Activated naive CD8-positive, alpha-beta T cell treated with anti-CD3 and anti-CD28 coated beads, Interleukin-2, amount 50 U/mL, for 24 hours (primary cell): ENCODE measurements around the gene VAC14.

ENCODE experiments used
- ATAC-seq: fragments of 150-1000 bp; cut with Tn5 transposase; one replicate; pipeline ENCODE4 v1.10.0; 2021
- DNase-seq: peaks from one replicate; pipeline ENCODE4 v3.0.0; 2021
- H3K27ac Mint-ChIP-seq: one replicate; pipeline ENCODE4 v1.8.0; 2021; ENCODE audit warnings: mild to moderate bottlenecking, mixed read lengths
- H3K27me3 Mint-ChIP-seq: one replicate; pipeline ENCODE4 v1.8.0; 2021; ENCODE audit warnings: mixed read lengths
- H3K36me3 Mint-ChIP-seq: one replicate; pipeline ENCODE4 v1.8.0; 2021; ENCODE audit warnings: low read depth, mixed read lengths
- H3K4me1 Mint-ChIP-seq: one replicate; pipeline ENCODE4 v1.8.0; 2021; ENCODE audit warnings: mixed read lengths
- H3K4me3 Mint-ChIP-seq: one replicate; pipeline ENCODE4 v1.8.0; 2021; ENCODE audit warnings: mild to moderate bottlenecking, moderate library complexity, mixed read lengths
- H3K9me3 Mint-ChIP-seq: one replicate; pipeline ENCODE4 v1.8.0; 2021; ENCODE audit warnings: mixed read lengths

Gene VAC14

DNA sequence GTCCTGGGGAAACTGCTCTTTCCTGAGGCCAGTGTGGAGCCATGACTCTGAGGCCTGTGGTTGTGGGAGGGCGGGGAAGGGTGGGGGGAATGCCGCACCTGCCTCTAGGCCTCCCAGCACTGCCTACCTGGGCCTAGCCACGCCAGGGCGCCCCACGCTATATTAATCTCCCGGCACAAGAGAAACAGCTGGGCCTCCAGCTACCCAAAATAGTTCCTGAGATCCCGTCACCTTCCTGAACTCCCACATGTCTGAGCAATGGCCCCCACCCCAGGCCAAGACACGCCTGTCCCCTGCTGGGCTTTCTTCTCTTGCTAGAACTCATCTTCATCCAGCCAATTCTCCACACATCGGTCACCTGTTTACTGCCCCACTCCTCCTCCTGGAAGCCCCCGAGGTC is 102.1 kb downstream of the VAC14 start:
- H3K36me3 Mint-ChIP-seq: peaks cover 7% of the 10 kb centered on the region

DNA sequence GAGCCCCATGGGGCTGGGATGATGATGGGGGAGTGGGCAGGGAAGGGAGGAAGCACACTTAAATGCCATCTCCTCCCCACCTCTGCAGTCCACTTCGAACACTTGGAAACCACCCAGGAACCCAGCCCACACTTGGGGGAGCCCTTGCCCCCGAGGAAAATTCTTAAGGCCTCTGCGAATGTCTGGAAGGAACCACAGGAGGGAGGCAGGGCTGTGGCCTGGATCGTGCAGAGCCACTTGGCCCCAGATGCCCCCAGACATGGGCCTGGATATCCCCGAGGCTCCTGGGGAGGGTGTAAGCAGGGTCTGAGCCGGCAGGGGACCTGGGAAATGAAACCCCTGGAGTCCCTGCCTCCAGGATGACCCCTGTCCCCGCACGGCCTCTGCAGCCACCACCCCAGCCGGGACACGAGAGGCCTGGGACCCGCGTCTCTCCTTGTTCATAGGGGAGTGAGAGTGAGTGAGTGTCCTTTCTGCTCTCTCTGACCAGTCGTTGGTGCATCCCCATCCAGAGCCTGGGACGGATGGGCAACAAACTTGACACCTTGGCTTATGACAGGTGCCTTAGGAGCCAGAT is 103.3 kb downstream of the VAC14 start:
- Mint-ChIP-seq H3K27me3 (no peaks in the 10 kb centered on the region), H3K9me3 (no peaks in the 10 kb centered on the region), H3K27ac (no peak overlapping the region), H3K4me3 (no peak overlapping the region), H3K36me3 (peaks cover 7% of the 10 kb centered on the region), H3K4me1 (peaks cover 29% of the 10 kb centered on the region)
- ATAC-seq: no peak
- DNase-seq: no peak

More for the DNA sequence above, 102.1 kb downstream of the VAC14 start:
- DNase-seq (no peak), ATAC-seq (no peak)
- peaks cover 26% of the 10 kb centered on the region for H3K4me1 Mint-ChIP-seq
- no peaks in the 10 kb centered on the region for H3K9me3 Mint-ChIP-seq
- H3K27ac Mint-ChIP-seq: no peak overlapping the region
- no peak overlapping the region for H3K4me3 Mint-ChIP-seq
- no peaks in the 10 kb centered on the region for H3K27me3 Mint-ChIP-seq

DNA sequence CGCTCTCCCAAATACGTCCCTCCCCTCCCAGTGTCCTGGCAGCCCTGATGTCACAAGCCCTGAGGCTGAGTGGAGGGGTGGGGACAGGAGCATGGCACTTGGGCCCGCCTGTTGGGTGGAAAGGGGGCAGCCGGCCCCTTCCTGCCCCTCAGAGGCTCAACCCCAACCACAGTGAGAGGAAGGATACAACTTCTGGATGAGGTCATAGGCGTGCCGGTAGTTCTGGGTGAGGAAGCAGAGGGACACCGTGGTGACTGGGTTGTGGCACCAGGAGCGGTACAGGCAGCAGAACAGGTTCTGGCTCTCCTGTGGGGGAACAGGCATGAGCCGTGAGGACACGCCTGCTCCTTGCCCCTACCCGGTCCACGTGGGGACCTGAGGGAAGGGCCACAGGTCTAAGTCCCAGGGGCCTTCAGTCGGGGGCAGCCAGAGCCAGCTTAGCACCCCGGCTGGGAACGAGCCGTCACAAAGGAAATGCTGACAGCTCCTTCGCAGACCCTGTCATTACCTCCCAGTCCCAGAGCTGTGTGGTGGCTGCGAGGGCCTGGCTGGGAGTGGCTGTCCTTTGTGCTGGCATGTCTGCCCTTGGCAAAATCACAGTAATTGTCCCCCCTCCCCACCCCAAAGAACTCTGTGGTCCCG is 103.9 kb downstream of the VAC14 start:
- Mint-ChIP-seq H3K4me3 (no peak overlapping the region), H3K27ac (peak overlapping the region; percentile 49), H3K36me3 (peaks cover 7% of the 10 kb centered on the region), H3K9me3 (no peaks in the 10 kb centered on the region), H3K4me1 (peaks cover 29% of the 10 kb centered on the region), H3K27me3 (no peaks in the 10 kb centered on the region)
- peak; percentile 45 for DNase-seq
- ATAC-seq: peak; percentile 85

DNA sequence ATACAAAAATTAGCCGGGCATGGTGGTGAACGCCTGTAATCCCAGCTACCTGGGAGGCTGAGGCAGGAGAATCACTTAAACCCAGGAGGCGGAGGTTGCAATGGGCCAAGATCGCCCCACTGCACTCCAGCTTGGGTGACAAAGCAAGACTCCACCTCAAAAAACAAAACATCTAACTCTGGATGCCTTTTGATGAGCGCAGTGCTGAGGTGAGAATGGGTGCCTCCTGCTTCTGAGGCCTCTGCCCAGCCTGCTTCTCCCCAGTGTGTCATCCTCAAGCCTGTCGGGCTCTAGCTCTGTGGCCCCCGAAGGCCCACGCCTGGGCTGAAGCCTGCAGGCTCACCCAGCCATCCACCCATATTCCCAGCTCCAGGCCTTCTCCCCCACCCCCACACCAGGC is 104.6 kb downstream of the VAC14 start:
- H3K27ac Mint-ChIP-seq: no peak overlapping the region
- no peaks in the 10 kb centered on the region for H3K9me3 Mint-ChIP-seq
- DNase-seq: no peak
- ATAC-seq: no peak
- peaks cover 29% of the 10 kb centered on the region for H3K4me1 Mint-ChIP-seq
- H3K27me3 Mint-ChIP-seq: no peaks in the 10 kb centered on the region
- H3K4me3 Mint-ChIP-seq: no peak overlapping the region
- peaks cover 7% of the 10 kb centered on the region for H3K36me3 Mint-ChIP-seq

DNA sequence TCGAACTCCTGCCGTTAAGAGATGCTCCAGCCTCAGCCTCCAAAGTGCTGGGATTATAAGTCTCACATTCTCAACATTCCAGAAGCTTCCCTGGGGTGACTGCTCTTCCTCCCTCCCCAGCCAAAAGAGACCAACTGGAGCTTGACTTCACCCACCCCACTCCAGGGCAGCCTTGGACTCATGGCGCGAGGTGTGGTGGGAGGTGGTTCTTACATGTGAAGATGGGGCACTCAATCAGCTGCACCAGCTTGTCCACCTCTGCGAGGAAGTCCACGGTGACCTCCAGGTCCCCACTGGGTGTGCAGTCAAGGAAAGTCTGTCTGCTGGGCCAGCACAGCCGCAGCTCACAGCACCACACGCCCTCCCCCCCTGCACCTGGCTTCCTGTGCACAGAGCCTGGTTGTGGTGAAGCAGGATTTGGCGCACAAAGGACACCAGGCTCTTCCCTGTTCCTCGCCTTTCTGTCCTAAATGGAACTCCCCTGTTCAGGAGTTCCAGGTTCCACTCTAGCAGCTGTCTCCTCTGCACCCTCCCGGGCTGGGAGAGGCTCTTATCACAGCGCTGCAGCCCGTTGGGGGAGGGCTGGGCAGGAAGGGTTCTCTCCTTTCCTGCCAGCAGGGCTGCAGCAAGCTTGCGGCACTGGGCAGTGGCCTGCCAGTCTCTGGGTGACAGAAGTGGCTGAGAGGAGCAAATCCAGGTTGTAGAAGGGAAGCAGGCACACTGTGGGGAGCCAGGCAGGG is 105.5 kb downstream of the VAC14 start:
- H3K4me1 Mint-ChIP-seq: peaks cover 29% of the 10 kb centered on the region
- H3K4me3 Mint-ChIP-seq: no peak overlapping the region
- DNase-seq (no peak), ATAC-seq (no peak)
- no peaks in the 10 kb centered on the region for H3K9me3 Mint-ChIP-seq
- peaks cover 7% of the 10 kb centered on the region for H3K36me3 Mint-ChIP-seq
- H3K27ac Mint-ChIP-seq: no peak overlapping the region
- no peaks in the 10 kb centered on the region for H3K27me3 Mint-ChIP-seq

DNA sequence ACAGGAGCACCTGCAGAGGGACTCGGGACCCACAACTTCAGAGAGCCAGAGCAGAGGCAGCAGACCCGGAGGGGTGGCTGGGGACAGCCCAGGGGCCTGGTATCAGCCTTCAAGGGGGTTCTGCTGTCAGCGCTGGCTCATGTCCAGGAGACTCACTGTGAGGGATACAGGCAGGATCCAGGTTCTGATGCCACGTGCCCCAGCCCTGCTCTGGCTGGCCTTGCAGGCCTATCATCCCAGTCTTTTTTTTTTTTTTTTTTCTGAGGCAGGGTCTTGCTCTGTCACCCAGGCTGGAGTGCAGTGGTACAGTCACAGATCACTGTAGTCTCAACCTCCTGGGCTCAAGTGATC is 106.1 kb downstream of the VAC14 start:
- no peak overlapping the region for H3K4me3 Mint-ChIP-seq
- no peak for ATAC-seq
- H3K4me1 Mint-ChIP-seq: peaks cover 29% of the 10 kb centered on the region
- no peak for DNase-seq
- no peak overlapping the region for H3K27ac Mint-ChIP-seq
- no peaks in the 10 kb centered on the region for H3K9me3 Mint-ChIP-seq
- no peaks in the 10 kb centered on the region for H3K27me3 Mint-ChIP-seq
- peaks cover 7% of the 10 kb centered on the region for H3K36me3 Mint-ChIP-seq

DNA sequence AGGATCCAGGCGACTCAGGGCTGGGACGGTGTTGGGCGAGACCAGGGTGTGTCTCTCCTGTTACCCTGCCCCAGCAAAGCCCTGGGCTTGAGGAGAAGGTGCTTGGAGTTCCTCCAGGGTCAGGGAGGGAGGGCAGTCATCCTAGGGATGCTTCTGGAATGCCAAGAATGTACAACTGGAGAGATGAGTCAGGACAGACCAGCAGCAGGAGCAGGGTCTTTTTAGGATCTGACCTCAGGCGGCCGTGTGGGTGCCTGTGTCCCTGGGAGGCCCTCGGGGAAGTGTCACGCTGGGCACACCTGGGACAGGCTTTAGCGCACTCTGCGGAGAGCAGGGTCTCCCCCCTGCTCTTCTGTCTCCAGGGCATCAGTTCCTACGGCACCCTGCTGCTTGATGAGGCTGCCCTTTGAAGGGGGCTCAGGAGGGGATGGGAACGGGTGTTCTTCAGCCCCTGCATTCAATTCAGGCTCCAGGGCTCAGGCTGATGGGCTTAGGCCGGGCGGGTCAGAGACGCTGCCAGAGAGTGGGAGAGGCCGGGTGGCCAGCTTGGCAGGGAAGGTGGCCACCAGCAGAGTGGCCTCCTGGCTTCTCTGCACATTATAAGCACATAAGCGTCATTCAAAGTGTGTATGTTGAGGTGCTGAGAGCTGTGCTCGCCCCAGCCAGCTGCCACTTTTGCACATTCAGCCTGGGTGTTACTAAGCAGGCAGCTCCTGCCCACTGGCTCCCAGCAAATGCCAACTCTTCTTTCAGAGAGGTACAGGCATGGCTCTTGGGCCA is 106.7 kb downstream of the VAC14 start:
- ATAC-seq: no peak
- H3K4me1 Mint-ChIP-seq: peaks cover 29% of the 10 kb centered on the region
- peaks cover 7% of the 10 kb centered on the region for H3K36me3 Mint-ChIP-seq
- no peak for DNase-seq
- no peaks in the 10 kb centered on the region for H3K9me3 Mint-ChIP-seq
- no peak overlapping the region for H3K4me3 Mint-ChIP-seq
- no peak overlapping the region for H3K27ac Mint-ChIP-seq
- H3K27me3 Mint-ChIP-seq: no peaks in the 10 kb centered on the region

DNA sequence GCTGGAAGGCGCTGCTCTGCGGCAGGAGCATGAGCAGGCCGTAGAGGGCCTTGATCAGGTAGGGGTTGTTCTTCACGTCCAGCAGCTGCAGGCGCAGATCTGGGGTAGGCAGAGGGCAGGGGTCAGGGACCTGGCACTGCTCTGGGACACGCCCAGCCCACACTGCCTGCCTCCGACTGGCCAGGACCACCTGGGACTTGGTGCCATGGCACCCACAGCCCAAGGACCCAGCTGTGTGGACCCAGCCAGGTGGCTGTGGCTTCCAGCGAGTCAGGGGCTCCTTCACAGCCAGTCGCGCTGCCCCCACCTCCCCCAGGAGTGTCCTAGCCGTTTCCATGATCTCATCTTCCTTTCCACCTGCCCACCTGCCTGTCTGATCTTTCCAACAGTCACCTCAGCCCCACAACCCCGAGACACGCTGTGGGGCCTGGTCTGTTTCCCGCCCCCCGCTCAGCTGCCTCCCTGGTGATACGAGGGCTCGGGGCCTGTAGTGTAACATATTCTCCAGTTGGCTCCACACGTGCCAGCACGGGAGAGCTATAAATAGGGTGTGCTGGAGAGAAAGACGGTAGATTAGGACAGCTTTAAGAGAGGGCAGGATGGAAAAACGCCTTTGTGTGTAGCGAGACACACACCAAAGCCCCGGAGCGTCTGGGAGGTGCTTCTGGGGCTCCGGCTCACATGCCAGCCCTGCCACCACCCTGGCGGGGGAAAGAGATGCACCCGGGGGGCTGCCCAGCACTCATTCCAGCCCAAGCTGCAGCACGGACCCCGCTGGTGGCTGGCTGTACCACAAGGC is 107.9 kb downstream of the VAC14 start:
- H3K4me1 Mint-ChIP-seq: peaks cover 25% of the 10 kb centered on the region
- ATAC-seq (no peak), DNase-seq (no peak)
- H3K36me3 Mint-ChIP-seq: peaks cover 6% of the 10 kb centered on the region
- no peaks in the 10 kb centered on the region for H3K27me3 Mint-ChIP-seq
- H3K9me3 Mint-ChIP-seq: no peaks in the 10 kb centered on the region
- H3K4me3 Mint-ChIP-seq: no peak overlapping the region
- H3K27ac Mint-ChIP-seq: peak overlapping the region; percentile 55

DNA sequence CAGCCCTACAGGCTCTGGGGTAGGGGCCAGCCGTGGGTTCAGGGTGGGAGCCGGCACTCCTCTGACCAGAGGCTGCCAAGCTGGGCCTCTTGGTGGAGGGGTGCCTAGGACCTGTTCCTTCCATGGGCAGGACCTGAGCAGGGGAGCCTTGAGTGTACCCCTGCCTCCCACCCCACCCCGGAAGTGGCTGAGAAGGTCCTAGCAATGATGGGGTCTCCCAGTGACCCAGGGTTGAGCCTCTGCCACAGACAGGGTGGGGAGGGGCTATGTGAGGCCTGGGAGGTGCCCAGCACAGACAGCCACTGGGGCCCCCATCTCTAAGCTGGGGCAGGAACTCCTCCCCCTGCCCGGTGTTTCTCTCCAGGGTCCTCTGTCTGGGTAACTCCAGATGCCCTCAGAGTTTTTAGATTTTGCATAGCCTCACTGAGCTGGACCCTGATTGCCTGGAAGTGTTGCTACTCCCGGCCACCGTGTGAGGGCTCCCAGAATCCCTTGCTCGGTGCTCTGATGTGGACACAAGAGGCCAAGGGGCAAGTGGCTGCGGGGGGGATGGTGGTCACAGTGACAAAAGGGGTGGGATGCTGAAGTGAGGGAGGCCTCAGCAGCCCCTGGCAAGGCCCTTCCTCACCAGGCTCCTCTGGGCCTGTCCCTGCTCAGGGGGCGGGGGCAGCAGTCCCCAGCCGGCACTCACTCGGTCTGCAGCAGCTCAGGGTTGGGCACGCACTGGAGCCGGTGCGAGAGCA is 108.7 kb downstream of the VAC14 start:
- no peak for ATAC-seq
- Mint-ChIP-seq H3K27me3 (no peaks in the 10 kb centered on the region), H3K4me1 (peaks cover 21% of the 10 kb centered on the region), H3K4me3 (no peak overlapping the region), H3K36me3 (peaks cover 2% of the 10 kb centered on the region), H3K9me3 (no peaks in the 10 kb centered on the region), H3K27ac (no peak overlapping the region)
- no peak for DNase-seq

DNA sequence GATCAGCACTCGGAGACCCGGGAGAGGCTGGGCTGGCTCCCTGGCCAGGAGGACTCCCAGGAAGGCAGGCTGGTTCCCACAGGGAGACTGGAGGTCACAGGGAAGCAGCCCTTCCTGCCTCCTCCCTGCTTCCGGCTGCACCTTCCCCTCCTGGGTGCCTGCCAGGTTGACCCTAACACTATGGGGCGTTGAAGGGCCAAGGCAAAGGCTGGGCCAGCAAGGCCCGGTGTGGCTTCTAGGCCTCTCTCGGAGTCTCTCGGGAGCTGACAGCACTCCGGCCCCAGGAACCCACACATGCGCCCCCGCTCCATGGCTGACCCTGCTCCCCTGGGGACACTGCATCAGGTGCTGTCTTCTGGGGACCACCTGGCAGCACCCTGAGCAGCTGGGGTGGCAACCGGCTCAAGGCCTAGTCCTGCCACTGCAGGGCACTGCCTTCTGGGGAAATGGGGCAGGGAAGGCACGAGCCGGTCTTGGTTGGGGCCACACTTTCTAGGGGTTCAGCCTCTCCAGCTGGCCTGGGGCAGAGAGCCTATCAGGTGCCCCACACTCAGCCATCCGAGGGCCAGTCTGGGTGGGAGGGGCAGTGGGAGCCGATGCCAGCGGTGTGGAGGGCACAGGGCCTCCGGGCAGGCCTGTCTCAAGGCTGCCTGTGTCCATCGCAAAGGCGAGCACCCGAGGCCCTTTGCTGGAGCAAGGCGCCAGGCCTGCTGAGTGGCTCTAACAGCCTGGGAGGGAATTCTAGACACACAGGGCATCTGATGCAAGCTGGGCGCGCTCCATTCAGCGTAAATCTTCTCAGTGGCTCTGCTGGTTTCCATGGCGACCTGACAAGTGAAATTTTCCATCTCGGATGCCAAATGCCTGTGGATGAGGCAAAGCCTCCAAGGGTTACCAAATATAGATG is 109.5 kb downstream of the VAC14 start:
- Mint-ChIP-seq H3K27ac (no peak overlapping the region), H3K27me3 (peaks cover 3% of the 10 kb centered on the region), H3K4me1 (peaks cover 14% of the 10 kb centered on the region), H3K9me3 (no peaks in the 10 kb centered on the region), H3K4me3 (no peak overlapping the region), H3K36me3 (peaks cover 2% of the 10 kb centered on the region)
- ATAC-seq (no peak), DNase-seq (no peak)

DNA sequence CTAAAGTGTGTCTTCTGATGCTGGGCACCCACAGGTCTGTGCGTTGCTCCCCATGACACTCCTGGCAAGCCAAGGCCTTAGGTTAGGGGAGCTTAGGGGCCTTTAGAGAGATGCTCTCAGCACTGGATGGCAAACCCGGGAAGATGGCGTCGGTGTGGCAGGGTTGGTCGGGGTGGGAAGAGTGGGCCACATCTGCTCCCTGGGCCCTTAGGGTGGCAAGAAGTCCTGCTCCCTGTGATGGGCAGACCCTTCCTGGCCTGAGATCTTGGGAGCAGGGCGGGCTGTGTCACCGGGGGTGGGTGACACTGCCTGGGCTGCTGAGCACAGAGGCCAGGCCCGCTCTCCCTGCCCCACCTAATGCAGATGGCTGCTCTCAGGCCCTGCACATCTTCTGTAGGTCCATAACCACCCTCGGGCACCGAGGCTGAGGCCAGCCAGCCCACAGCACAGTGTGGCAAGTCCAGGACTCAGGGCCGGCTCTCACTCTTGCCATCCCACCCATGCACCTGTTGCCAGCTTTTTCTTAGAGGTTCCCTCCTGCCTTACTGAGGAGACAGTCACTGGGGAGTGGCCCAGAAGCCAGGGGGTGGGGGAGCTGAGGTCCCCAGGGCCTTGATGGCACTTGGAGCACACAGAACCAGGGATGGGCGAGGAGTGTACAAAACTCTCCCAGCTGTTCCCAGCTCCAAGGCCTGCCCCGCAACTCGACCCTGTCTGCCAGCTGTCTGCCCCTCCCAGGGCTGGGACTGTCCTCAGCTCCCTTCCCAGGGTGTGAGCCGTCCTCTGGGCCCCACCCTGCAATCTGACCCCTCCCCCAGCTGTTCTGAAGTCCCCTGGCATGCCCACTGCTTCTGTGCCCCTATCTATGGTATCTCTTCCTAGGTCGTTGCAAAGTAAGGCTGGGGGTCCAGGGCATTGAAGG is 110.7 kb downstream of the VAC14 start:
- no peaks in the 10 kb centered on the region for H3K36me3 Mint-ChIP-seq
- H3K27ac Mint-ChIP-seq: no peak overlapping the region
- DNase-seq (no peak), ATAC-seq (no peak)
- no peaks in the 10 kb centered on the region for H3K9me3 Mint-ChIP-seq
- H3K27me3 Mint-ChIP-seq: peaks cover 4% of the 10 kb centered on the region
- H3K4me1 Mint-ChIP-seq: peaks cover 5% of the 10 kb centered on the region
- no peak overlapping the region for H3K4me3 Mint-ChIP-seq
